ENCODE measurements around the gene SUSD2. TPM values are rescaled to one million over a fixed set of nuclear protein-coding genes. Genes with fewer than 3 reads are reported as not detected.

SUSD2 gene
- polyA plus RNA-seq, 1 of the 3 experiments (the other 2 are of a cell fraction) = 0.82 TPM

- Histone ChIP-seq H3K4me3 (ENCODE audit: low read depth in 2 of 2, low read length in 1 of 2) (no peak overlapping the region), H3K79me2 (ENCODE audit: insufficient read depth) (peaks cover 28% of the 10 kb centered on the region), H3F3A (replicated peaks; ENCODE audit: insufficient read depth) (no peaks in the 10 kb centered on the region), H2AFZ (ENCODE audit: low read depth) (no peak overlapping the region), H3K4me2 (no peak overlapping the region), H4K20me1 (ENCODE audit: insufficient read depth) (no peaks in the 10 kb centered on the region), H3K9me3 (no peaks in the 10 kb centered on the region), H3K36me3 (replicated peaks in 1 of 2; ENCODE audit: control insufficient read depth in 1 of 2, insufficient read depth in 2 of 2, low read length in 1 of 2) (peaks cover 0 to 16% of the 10 kb centered on the region in 2 experiments), H3K4me1 (ENCODE audit: control insufficient read depth in 1 of 2, insufficient read depth in 2 of 2, low read depth in 1 of 2, low read length in 1 of 2) (peaks cover 15 to 63% of the 10 kb centered on the region in 2 experiments; a peak in 3 of 4 replicates), H3K9ac (no peak overlapping the region), H3K27ac (ENCODE audit: low read depth in 2 of 2, low read length in 1 of 2) (no peak overlapping the region), H3K27me3 (ENCODE audit: insufficient read depth) (no peaks in the 10 kb centered on the region), H3K9me2 (no peaks in the 10 kb centered on the region)
- DNase-seq = no peak
- 100% methylated on average over 1 of the region's 2 CpGs for WGBS (ENCODE audit: low lambda C conversion rate)
- TF ChIP-seq NRF1 (IDR thresholded peaks at IDR 0.05; ENCODE audit: low read depth, low read length) = no peak
- no peak for TF ChIP-seq YY1 (IDR thresholded peaks at IDR 0.05; ENCODE audit: low read depth)
- TF ChIP-seq RAD21 (IDR thresholded peaks at IDR 0.05; ENCODE audit: low read length) = no peak
- TF ChIP-seq, protein P1, sequence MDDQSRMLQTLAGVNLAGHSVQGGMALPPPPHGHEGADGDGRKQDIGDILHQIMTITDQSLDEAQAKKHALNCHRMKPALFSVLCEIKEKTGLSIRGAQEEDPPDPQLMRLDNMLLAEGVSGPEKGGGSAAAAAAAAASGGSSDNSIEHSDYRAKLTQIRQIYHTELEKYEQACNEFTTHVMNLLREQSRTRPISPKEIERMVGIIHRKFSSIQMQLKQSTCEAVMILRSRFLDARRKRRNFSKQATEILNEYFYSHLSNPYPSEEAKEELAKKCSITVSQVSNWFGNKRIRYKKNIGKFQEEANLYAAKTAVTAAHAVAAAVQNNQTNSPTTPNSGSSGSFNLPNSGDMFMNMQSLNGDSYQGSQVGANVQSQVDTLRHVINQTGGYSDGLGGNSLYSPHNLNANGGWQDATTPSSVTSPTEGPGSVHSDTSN (IDR thresholded peaks at IDR 0.05) = no peak
- TF ChIP-seq RXRA (IDR thresholded peaks at IDR 0.05; ENCODE audit: borderline replicate concordance, low read depth) = no peak
- TF ChIP-seq FOSL2 (IDR thresholded peaks at IDR 0.05; ENCODE audit: borderline replicate concordance, low read depth) = no peak
- no peak for TF ChIP-seq JUND (IDR thresholded peaks at IDR 0.05)
- TF ChIP-seq CHD2 (IDR thresholded peaks at IDR 0.05; ENCODE audit: low read length, partially characterized antibody) = no peak
- POLR2A ChIA-PET = interaction anchor here (0.6 kb wide), 1 partner anchor 361 kb away, joined by 4 read pairs; no protein-coding TSS in a partner anchor
- CTCF ChIA-PET = interaction anchor here (1.3 to 1.7 kb wide), 3 partner anchors 15 to 30 kb away, joined by 4 to 6 read pairs (median 5); no protein-coding TSS in a partner anchor
These were observed 21.6 kb upstream of the SUSD2 start for GRCh38 chr22:24159650-24160049.

- Histone ChIP-seq H3K4me2 (no peak overlapping the region), H3K4me3 (ENCODE audit: low read depth in 2 of 2, low read length in 1 of 2) (no peak overlapping the region), H3K36me3 (replicated peaks in 1 of 2; ENCODE audit: control insufficient read depth in 1 of 2, insufficient read depth in 2 of 2, low read length in 1 of 2) (peaks cover 0 to 23% of the 10 kb centered on the region in 2 experiments), H3K9me3 (no peaks in the 10 kb centered on the region), H3F3A (replicated peaks; ENCODE audit: insufficient read depth) (no peaks in the 10 kb centered on the region), H3K27me3 (ENCODE audit: insufficient read depth) (no peaks in the 10 kb centered on the region), H2AFZ (ENCODE audit: low read depth) (no peak overlapping the region), H3K9ac (no peak overlapping the region), H3K79me2 (ENCODE audit: insufficient read depth) (peaks cover 28% of the 10 kb centered on the region), H3K9me2 (no peaks in the 10 kb centered on the region), H3K27ac (ENCODE audit: low read depth in 2 of 2, low read length in 1 of 2) (no peak overlapping the region), H3K4me1 (ENCODE audit: control insufficient read depth in 1 of 2, insufficient read depth in 2 of 2, low read depth in 1 of 2, low read length in 1 of 2) (peaks cover 12 to 63% of the 10 kb centered on the region in 2 experiments; a peak in 3 of 4 replicates), H4K20me1 (ENCODE audit: insufficient read depth) (no peaks in the 10 kb centered on the region)
- 72% methylated on average over 3 of the region's 6 CpGs for WGBS (ENCODE audit: low lambda C conversion rate)
- POLR2A ChIA-PET = no interaction called here
- no peak for DNase-seq
- CTCF ChIA-PET = interaction anchor here (1.2 to 1.7 kb wide), 4 partner anchors 11 to 29 kb away, joined by 3 to 6 read pairs (median 4); no protein-coding TSS in a partner anchor
- TF ChIP-seq GABPA (IDR thresholded peaks at IDR 0.05; ENCODE audit: low read depth) (no peak), TEAD4 (IDR thresholded peaks at IDR 0.05; ENCODE audit: borderline replicate concordance, insufficient read depth) (no peak), FOXJ3 (CRISPR knock-in tag; IDR thresholded peaks at IDR 0.05) (no peak), NFIC (IDR thresholded peaks at IDR 0.05; ENCODE audit: borderline replicate concordance) (no peak), JUND (IDR thresholded peaks at IDR 0.05) (no peak), RCOR1 (IDR thresholded peaks at IDR 0.05; ENCODE audit: low read length) (no peak), YY1 (IDR thresholded peaks at IDR 0.05; ENCODE audit: low read depth) (no peak), EZH2phosphoT487 (IDR thresholded peaks at IDR 0.05; ENCODE audit: borderline replicate concordance, low read depth) (no peak), POLR2AphosphoS5 (IDR thresholded peaks at IDR 0.05; ENCODE audit: low read depth, low read length) (no peak), RAD21 (IDR thresholded peaks at IDR 0.05; ENCODE audit: low read length) (no peak), RXRA (IDR thresholded peaks at IDR 0.05; ENCODE audit: borderline replicate concordance, low read depth) (no peak), TCF12 (IDR thresholded peaks at IDR 0.05) (no peak), MXI1 (IDR thresholded peaks at IDR 0.05; ENCODE audit: low read depth, low read length) (no peak)
- TF ChIP-seq, protein P2, sequence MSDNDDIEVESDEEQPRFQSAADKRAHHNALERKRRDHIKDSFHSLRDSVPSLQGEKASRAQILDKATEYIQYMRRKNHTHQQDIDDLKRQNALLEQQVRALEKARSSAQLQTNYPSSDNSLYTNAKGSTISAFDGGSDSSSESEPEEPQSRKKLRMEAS (IDR thresholded peaks at IDR 0.05; ENCODE audit: low read depth) = no peak
- TF ChIP-seq, protein P3, sequence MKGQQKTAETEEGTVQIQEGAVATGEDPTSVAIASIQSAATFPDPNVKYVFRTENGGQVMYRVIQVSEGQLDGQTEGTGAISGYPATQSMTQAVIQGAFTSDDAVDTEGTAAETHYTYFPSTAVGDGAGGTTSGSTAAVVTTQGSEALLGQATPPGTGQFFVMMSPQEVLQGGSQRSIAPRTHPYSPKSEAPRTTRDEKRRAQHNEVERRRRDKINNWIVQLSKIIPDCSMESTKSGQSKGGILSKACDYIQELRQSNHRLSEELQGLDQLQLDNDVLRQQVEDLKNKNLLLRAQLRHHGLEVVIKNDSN (IDR thresholded peaks at IDR 0.05; ENCODE audit: borderline replicate concordance, low read depth) = no peak
These were observed 20.7 kb upstream of the SUSD2 start for GRCh38 chr22:24160546-24160945.

Measured in SK-N-SH (cell line).